HL-60 (cell line): ENCODE data around the gene REG3A.

ENCODE experiments used
- DNase-seq, 2 experiments: peaks; one replicate each; pipeline ENCODE4 v3.0.0-alpha.2; 2010 to 2020; ENCODE audit warnings: low read depth in 1 of 2, low spot score in 1 of 2
- H3K27ac ChIP-seq: fragments of 250-450 bp; sonication (Bioruptor Pico); replicated peaks from 2 replicates; pipeline ENCODE4 v1.5.1; 2020; ENCODE audit warnings: mild to moderate bottlenecking, moderate library complexity
- H3K27me3 ChIP-seq: fragments of 250-450 bp; sonication (Bioruptor Pico); 2 replicates; pipeline ENCODE4 v1.5.1; 2021; ENCODE audit warnings: mild to moderate bottlenecking, moderate library complexity; ENCODE audit not compliant: insufficient read depth, poor library complexity, severe bottlenecking
- H3K4me3 ChIP-seq: replicated peaks from 2 replicates; pipeline ENCODE4 v1.5.1; 2011; ENCODE audit warnings: mild to moderate bottlenecking, control low read depth, low read length; ENCODE audit not compliant: insufficient read depth
- GABPA ChIP-seq: IDR thresholded peaks from 2 replicates; pipeline ENCODE4 v1.6.1; 2012; ENCODE audit warnings: low read depth
- POLR2AphosphoS5 ChIP-seq: IDR thresholded peaks from 2 replicates; pipeline ENCODE4 v1.6.1; 2012; ENCODE audit warnings: low read depth
- REST ChIP-seq: IDR thresholded peaks from 2 replicates; pipeline ENCODE4 v1.6.1; 2012; ENCODE audit warnings: low read depth; ENCODE audit not compliant: insufficient replicate concordance
- SPI1 ChIP-seq: IDR thresholded peaks from 2 replicates; pipeline ENCODE4 v1.6.1; 2012; ENCODE audit warnings: low read depth, mild to moderate bottlenecking, borderline replicate concordance
- long read RNA-seq: library from polyadenylated mRNA; unstranded; transcript quantifications from one replicate; pipeline ENCODE4 v2.0.0, GENCODE V29; 2020
- TF ChIP-seq, protein P1 (sequence below): IDR thresholded peaks from one replicate; pipeline ENCODE4 v1.5.1; 2011; ENCODE audit warnings: low read length, control low read depth, inconsistent platforms; ENCODE audit not compliant: insufficient read depth

REG3A gene
- long read RNA-seq: 0 reads

GRCh38 chr2:79159653-79160052 lies at the start of gene REG3A:
Gene REG3A (minus strand): TSS chr2:79159753. CDS start chr2:79159405, 348 bp downstream.
- TF ChIP-seq GABPA (no peak), REST (no peak), SPI1 (no peak), POLR2AphosphoS5 (no peak)
- TF ChIP-seq, protein P1, sequence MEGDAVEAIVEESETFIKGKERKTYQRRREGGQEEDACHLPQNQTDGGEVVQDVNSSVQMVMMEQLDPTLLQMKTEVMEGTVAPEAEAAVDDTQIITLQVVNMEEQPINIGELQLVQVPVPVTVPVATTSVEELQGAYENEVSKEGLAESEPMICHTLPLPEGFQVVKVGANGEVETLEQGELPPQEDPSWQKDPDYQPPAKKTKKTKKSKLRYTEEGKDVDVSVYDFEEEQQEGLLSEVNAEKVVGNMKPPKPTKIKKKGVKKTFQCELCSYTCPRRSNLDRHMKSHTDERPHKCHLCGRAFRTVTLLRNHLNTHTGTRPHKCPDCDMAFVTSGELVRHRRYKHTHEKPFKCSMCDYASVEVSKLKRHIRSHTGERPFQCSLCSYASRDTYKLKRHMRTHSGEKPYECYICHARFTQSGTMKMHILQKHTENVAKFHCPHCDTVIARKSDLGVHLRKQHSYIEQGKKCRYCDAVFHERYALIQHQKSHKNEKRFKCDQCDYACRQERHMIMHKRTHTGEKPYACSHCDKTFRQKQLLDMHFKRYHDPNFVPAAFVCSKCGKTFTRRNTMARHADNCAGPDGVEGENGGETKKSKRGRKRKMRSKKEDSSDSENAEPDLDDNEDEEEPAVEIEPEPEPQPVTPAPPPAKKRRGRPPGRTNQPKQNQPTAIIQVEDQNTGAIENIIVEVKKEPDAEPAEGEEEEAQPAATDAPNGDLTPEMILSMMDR: no peak
- Histone ChIP-seq H3K27me3 (no peaks in the 10 kb centered on the region), H3K4me3 (no peak within 1 kb of the TSS), H3K27ac (no peak within 1 kb of the TSS)
- DNase-seq: no peak

GRCh38 chr2:79200762-79201161 lies 41.2 kb upstream of the REG3A start:
- TF ChIP-seq REST: no peak
- TF ChIP-seq GABPA: no peak
- TF ChIP-seq SPI1: no peak
- TF ChIP-seq POLR2AphosphoS5: no peak
- TF ChIP-seq, protein P1: no peak
- DNase-seq: no peak
- Histone ChIP-seq H3K27ac (no peak overlapping the region), H3K4me3 (no peak overlapping the region), H3K27me3 (no peaks in the 10 kb centered on the region)

DNA sequence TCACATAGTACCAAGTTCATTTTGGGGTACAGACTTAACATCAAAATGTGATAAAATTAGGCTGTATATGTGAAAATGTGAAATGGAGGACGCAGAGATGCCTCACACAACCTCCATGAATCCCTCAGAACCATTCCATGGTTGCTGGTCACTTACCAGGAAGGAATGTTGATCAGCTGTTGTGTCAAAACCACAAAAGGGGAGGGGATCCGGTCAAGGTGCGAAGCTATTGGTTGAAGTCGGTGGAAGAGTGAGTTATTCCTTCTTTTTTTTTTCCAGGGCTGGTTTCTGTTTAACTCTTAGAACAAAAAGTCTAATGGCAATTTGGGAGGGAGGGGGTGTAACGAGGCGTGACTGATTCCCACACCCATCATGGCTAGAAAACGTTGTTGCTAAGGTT lies 32.3 kb upstream of the REG3A start:
- H3K27me3 ChIP-seq: no peaks in the 10 kb centered on the region
- no peak overlapping the region for H3K27ac ChIP-seq
- TF ChIP-seq, protein P1: no peak
- no peak for DNase-seq
- H3K4me3 ChIP-seq: no peak overlapping the region

- TF ChIP-seq POLR2AphosphoS5 (no peak), REST (no peak), GABPA (no peak), SPI1 (no peak)
- TF ChIP-seq, protein P1: no peak
- DNase-seq: no peak
- Histone ChIP-seq H3K27me3 (no peaks in the 10 kb centered on the region), H3K27ac (no peak overlapping the region), H3K4me3 (no peak overlapping the region)
These were observed 31.5 kb upstream of the REG3A start for GRCh38 chr2:79191081-79191480.
